GM18511 (cell line): ENCODE measurements around the gene SIAE.

ENCODE experiments used
- ATAC-seq: cut with Tn5 transposase; IDR thresholded peaks from one replicate; pipeline ENCODE4 v1.9.1; 2021; ENCODE audit warnings: mild to moderate bottlenecking, moderate library complexity; ENCODE audit not compliant: unreplicated experiment

The SIAE gene

GRCh38 chr11:124667601-124668000, 5.9 kb downstream of the SIAE start:
- no peak for ATAC-seq

- ATAC-seq: no peak
These were observed 9.7 kb downstream of the SIAE start for GRCh38 chr11:124663861-124664260.

- ATAC-seq: no peak
These were observed 11.4 kb downstream of the SIAE start for GRCh38 chr11:124662106-124662505.

- ATAC-seq: no peak
These were observed 12.0 kb downstream of the SIAE start for GRCh38 chr11:124661553-124661952.

GRCh38 chr11:124658986-124659385, 14.6 kb downstream of the SIAE start:
- no peak for ATAC-seq

GRCh38 chr11:124658501-124658900, 15.0 kb downstream of the SIAE start:
- no peak for ATAC-seq

GRCh38 chr11:124657904-124658303, 15.6 kb downstream of the SIAE start:
- ATAC-seq: no peak

GRCh38 chr11:124656774-124657630, 16.5 kb downstream of the SIAE start:
- no peak for ATAC-seq

- ATAC-seq: no peak
These were observed 24.9 kb downstream of the SIAE start for GRCh38 chr11:124648610-124649009.

- ATAC-seq: no peak
These were observed 27.4 kb downstream of the SIAE start for GRCh38 chr11:124646148-124646547.

GRCh38 chr11:124644426-124645280, 28.9 kb downstream of the SIAE start:
- peak; percentile 71 for ATAC-seq

- ATAC-seq: no peak
These were observed 29.7 kb downstream of the SIAE start for GRCh38 chr11:124643605-124644425.

GRCh38 chr11:124643042-124643604, 30.4 kb downstream of the SIAE start:
- no peak for ATAC-seq

- no peak for ATAC-seq
These were observed 30.9 kb downstream of the SIAE start for GRCh38 chr11:124642628-124643027.

GRCh38 chr11:124640666-124641065, 32.9 kb downstream of the SIAE start:
- no peak for ATAC-seq

GRCh38 chr11:124639186-124639585, 34.4 kb downstream of the SIAE start:
- ATAC-seq: no peak

GRCh38 chr11:124638500-124638899, 35.0 kb downstream of the SIAE start:
- ATAC-seq: no peak

GRCh38 chr11:124635932-124636331, 37.6 kb downstream of the SIAE start:
- no peak for ATAC-seq

- no peak for ATAC-seq
These were observed 40.2 kb downstream of the SIAE start for GRCh38 chr11:124633355-124633754.

GRCh38 chr11:124629961-124630360, 43.6 kb downstream of the SIAE start:
- no peak for ATAC-seq

GRCh38 chr11:124627546-124627945, 46.0 kb downstream of the SIAE start:
- no peak for ATAC-seq
